Upper lobe of right lung (tissue), 1 donor: ENCODE measurements around the gene B4GALNT3. TPM values are rescaled to one million over a fixed set of nuclear protein-coding genes. Genes with fewer than 3 reads are reported as not detected.

Source experiments
- ATAC-seq: fragments of 200-7000 bp; cut with Tn5 transposase; one replicate; pipeline ENCODE4 v1.9.1; 2020; ENCODE audit warnings: mild to moderate bottlenecking, moderate library complexity
- DNase-seq: peaks from one replicate; pipeline ENCODE4 v3.0.0-alpha.2; 2020
- H3K27ac ChIP-seq: fragments of 200-600 bp; one replicate; pipeline ENCODE4 v1.8.0; 2022
- H3K27me3 ChIP-seq: fragments of 200-600 bp; one replicate; pipeline ENCODE4 v1.8.0; 2022; ENCODE audit warnings: mild to moderate bottlenecking
- H3K36me3 ChIP-seq: fragments of 200-600 bp; one replicate; pipeline ENCODE4 v1.8.0; 2022
- H3K4me1 ChIP-seq: fragments of 200-600 bp; one replicate; pipeline ENCODE4 v1.8.0; 2022
- H3K4me3 ChIP-seq: fragments of 200-600 bp; one replicate; pipeline ENCODE4 v1.8.0; 2022; ENCODE audit warnings: mild to moderate bottlenecking
- H3K9me3 ChIP-seq: fragments of 200-600 bp; one replicate; pipeline ENCODE4 v1.8.0; 2022
- CTCF ChIP-seq: fragments of 200-600 bp; IDR thresholded peaks from one replicate; pipeline ENCODE4 v1.8.0; 2022; ENCODE audit warnings: antibody characterized with exemption
- intact Hi-C: fragments of 100-400 bp; cut with DNase I; formaldehyde crosslinking; loops from one replicate; pipeline ENCODE4 v1.11.0; 2022
- total RNA-seq: library from RNA; stranded (reverse); fragmentation: NEBNext Ultra II Directional; extraction: Animal tissue kit (Norgen Biotek cat#: 25700); gene quantifications from one replicate; pipeline ENCODE4 v1.2.1, GENCODE V29; 2021
- donor health status: DM: no; HTN: yes; CAD: no; lungs with severe emphysema.

Gene B4GALNT3
- total RNA-seq, 1 donor from 2014 or later = 14.0 TPM

- Histone ChIP-seq H3K27ac (no peak overlapping the region), H3K36me3 (no peaks in the 10 kb centered on the region), H3K9me3 (no peaks in the 10 kb centered on the region), H3K4me1 (no peaks in the 10 kb centered on the region), H3K27me3 (no peaks in the 10 kb centered on the region), H3K4me3 (no peak overlapping the region)
- no peak for TF ChIP-seq CTCF
- DNase-seq (no peak), ATAC-seq (no peak)
- intact Hi-C loops = no loop called here
These were observed 130.5 kb downstream of the B4GALNT3 start for GRCh38 chr12:590206-590750.

GRCh38 chr12:591167-592023, 131.7 kb downstream of the B4GALNT3 start:
- DNase-seq = no peak
- peak; percentile 60 for ATAC-seq
- H3K27ac ChIP-seq = no peak overlapping the region

DNA sequence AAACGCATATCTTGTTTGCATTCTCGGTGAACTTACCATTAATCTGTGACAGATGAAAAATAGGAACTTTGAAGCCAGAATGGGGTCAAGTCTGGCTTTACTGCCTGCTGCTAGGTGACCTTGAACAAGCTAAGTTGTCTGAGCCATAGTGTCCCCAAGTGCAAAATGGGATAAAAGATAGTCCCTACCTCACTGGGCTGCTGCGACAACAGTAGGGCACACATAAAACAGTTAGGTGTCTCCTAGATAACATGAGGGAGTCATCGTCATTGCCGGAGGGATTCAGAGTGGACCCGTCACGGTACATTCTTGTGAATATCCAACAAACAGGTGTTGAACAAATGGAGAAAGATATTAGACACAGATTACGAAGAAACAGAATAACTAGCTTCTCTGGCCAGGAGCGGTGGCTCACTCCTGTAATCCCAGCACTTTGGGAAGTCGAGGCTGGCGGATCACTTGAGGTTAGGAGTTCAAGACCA, 132.3 kb downstream of the B4GALNT3 start:
- DNase-seq = no peak
- H3K27ac ChIP-seq = no peak overlapping the region
- intact Hi-C loops = no loop called here

More at GRCh38 chr12:591167-592023, 131.7 kb downstream of the B4GALNT3 start:
- TF ChIP-seq CTCF = no peak
- Histone ChIP-seq H3K4me1 (no peaks in the 10 kb centered on the region), H3K27me3 (no peaks in the 10 kb centered on the region), H3K36me3 (no peaks in the 10 kb centered on the region), H3K9me3 (no peaks in the 10 kb centered on the region), H3K4me3 (no peak overlapping the region)
- intact Hi-C loops = no loop called here

DNA sequence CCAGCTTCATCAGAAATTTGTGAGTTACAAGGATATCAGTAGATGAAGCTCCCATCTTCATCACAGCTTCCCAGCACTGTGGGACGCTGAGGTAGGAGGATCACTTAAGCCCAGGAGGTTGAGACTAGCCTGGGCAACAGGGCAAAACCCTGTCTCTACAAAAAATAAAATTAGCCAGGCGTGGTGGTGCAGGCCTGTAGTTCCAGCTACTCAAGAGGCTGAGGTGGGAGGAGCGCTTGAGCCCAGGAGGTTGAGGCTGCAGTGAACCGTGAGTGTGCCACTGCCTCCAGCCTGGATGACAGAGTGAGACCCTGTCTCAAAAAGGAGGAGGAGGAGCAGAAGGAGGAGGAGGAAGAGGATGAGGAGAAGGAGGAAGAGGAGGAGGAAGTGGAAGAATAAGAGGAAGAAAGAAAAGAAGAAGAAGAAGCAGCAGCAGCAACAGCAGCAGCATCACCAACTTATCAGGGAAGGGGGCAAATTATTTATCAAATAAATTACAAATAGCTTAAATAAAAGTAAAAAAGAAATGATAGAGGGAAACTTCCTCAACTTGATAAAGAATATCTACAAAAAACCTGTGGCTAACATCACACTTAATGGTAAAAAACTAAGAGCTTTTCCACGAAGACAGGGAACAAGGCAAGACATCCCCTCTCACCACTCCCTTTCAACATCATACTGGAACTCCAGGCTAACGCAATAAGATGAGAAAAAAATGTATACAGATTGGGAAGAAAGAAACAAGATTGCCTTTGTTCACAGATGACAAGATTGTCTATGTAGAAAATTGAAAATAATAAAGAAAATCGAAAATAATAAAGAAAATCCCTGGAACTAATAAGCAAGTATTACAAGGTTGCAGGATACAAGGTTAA, 133.9 kb downstream of the B4GALNT3 start:
- ATAC-seq = no peak
- TF ChIP-seq CTCF = no peak
- H3K27ac ChIP-seq = no peak overlapping the region

More for the DNA sequence above, 132.3 kb downstream of the B4GALNT3 start:
- ATAC-seq = no peak
- Histone ChIP-seq H3K36me3 (no peaks in the 10 kb centered on the region), H3K4me3 (no peak overlapping the region), H3K27me3 (no peaks in the 10 kb centered on the region), H3K4me1 (no peaks in the 10 kb centered on the region), H3K9me3 (no peaks in the 10 kb centered on the region)
- no peak for TF ChIP-seq CTCF

GRCh38 chr12:597926-598568, 138.3 kb downstream of the B4GALNT3 start:
- no peaks in the 10 kb centered on the region for H3K9me3 ChIP-seq
- no peak overlapping the region for H3K27ac ChIP-seq
- H3K27me3 ChIP-seq = no peaks in the 10 kb centered on the region
- H3K4me1 ChIP-seq = no peaks in the 10 kb centered on the region
- no peak for DNase-seq
- intact Hi-C loops = no loop called here
- no peaks in the 10 kb centered on the region for H3K36me3 ChIP-seq
- TF ChIP-seq CTCF = no peak
- H3K4me3 ChIP-seq = no peak overlapping the region
- ATAC-seq = peak; percentile 79

More for the DNA sequence above, 133.9 kb downstream of the B4GALNT3 start:
- no peaks in the 10 kb centered on the region for H3K4me1 ChIP-seq
- H3K9me3 ChIP-seq = no peaks in the 10 kb centered on the region
- no peaks in the 10 kb centered on the region for H3K27me3 ChIP-seq
- no peak for DNase-seq
- intact Hi-C loops = no loop called here
- no peak overlapping the region for H3K4me3 ChIP-seq
- no peaks in the 10 kb centered on the region for H3K36me3 ChIP-seq
